HG02642 (cell line): ENCODE results near the gene TTC17.
"Not testable (repeated sequence)": the region's sequence is repeated elsewhere in the genome, so short reads cannot be mapped to it uniquely, and the experiment has no call there.

ENCODE experiments used
- ATAC-seq: cut with Tn5 transposase; IDR thresholded peaks from one replicate; pipeline ENCODE4 v1.9.1; 2021; ENCODE audit warnings: mild to moderate bottlenecking; ENCODE audit not compliant: unreplicated experiment, poor library complexity

TTC17 gene

DNA sequence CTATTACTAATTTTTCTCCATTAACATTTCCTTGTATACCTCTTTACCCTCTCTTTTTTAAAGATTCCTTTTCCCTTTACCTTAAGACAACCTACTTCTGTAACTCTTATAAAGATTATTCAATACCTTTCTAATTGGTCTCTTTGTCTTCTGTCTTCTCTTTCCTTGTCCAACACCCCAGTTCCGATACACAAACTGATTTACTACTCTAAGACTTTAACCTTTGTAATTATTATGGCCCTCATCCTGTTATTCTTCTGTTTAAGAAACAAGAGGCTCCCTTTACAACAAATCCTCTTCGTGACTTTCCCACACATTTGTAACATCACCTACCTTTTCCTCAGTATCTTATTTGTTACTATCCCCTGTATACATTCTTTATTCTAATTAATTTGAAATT lies 81.8 kb downstream of the TTC17 start:
- no peak for ATAC-seq

DNA sequence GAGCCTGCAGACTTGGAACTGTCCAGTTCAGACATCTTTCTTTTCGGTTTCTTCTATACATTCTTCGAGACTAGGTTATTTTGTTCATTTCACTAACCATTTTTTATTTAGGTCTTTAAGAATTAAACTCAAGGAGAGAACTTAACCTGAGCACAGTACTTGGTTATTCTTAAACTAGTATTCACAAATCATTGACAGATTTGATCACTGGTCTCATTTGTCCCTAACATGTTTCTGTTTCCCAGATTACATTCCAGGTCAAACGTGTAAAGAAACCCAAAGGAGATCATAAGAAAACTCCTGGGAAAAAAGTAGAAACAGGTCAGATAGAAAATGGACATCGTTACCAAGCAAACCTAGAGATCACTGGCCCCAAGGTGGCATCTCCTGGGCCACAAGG lies 85.1 kb downstream of the TTC17 start:
- ATAC-seq = no peak

DNA sequence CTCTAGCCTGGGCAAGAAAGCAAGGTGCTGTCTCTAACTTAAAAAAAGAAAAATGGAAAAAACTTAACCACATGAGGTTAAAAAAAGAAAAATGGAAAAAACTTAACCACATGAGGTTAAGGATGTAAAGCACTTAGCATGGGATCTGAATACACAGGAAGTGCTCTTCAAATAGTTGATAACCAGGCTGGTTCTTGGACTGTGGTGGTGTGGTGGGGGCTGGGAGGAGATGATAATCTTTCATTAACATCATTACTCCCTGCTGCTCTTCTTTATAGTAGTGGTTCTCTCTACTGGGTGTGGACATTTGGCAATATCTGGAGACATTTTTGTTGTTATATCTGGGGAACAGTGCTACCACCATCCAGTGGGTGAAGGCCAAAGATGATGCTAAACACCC lies 88.4 kb downstream of the TTC17 start:
- ATAC-seq = no peak

DNA sequence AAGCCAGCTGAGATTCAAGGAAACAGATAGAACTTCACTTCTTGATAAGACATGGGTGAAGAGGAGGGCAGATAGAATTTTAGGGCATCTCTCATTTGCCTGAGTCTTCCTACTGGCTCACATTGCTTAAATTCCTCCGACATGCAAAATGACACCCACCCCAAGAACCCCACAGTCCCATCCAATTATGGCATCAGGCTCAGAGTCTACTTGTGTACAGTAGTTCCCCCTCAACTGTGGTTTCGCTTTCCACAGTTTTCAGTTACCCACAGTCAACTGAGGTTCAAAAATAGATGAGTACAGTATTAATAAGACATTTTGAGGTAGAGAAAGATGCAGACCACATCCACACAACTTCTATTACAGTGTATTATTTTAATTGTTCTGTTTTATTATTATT lies 99.8 kb downstream of the TTC17 start:
- ATAC-seq = no peak

DNA sequence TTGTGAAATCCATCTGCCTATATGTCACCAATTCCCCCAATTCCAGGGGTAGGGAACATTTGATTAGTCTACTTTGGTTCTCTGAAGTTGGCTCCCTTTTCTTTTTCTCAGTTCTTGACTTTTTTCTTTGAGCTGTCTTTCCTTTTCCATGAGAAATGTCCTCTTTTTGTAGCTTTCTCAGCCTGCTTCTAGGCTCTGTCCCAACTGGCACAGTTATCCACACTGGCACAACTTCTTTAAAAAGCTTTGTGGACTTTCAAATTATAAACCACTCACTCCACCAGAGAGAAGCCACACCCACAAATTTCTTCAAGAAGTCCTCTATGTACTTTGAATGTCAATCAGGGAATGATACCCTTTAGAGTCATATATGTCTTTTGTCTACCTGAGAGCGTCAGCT lies 100.5 kb downstream of the TTC17 start:
- ATAC-seq = no peak

DNA sequence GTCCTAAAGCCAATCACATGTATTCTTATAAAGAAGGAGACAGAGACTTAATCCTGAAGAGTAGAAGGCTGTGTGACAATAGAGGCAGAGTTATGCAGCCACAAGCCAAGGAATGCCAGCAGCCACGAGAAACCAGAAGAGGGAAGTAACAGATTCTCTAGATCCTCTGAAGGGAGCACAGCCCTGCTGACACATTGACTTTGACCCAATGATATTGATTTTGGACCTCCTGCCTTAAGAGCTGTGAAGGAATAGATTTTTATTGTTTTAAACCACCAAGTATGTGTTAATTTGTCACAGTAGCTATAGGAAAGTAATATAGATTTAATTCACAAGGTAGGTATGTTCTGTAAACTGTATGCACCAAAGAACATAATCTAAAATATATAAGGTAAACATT lies 103.6 kb downstream of the TTC17 start:
- no peak for ATAC-seq

DNA sequence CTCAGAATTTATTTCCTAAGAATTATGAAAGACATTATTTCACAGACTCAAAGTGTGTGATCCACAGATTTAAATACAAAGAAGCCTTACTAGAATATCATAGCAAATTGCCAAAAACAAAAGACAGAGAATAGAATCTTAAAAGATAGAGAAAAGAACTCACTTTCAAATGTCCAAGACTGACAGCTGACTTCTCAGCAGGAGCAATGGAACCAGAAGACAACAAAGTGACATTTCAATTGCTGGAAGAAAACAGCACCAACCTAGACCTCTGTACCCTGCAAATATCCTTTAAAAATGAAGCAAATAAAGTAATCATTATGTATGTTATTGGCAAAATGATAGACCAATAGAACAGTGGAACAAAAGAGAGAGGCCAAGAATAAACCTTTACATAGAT lies 109.2 kb downstream of the TTC17 start:
- no peak for ATAC-seq

DNA sequence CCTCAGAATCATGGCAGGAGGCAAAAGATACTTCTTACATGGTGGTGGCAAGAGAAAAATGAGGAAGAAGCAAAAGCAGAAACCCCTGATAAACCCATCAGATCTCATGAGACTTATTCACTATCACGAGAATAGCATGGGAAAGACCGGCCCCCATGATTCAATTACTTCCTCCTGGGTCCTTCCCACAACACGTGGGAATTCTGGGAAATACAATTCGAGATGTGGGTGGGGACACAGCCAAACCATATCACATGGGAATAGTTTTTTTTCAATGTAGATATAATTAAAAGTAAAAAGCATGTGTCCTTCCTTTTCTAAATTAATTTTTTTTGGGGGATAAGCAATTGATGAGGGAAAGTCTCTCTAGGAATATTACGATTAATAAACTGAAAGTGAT lies 118.8 kb downstream of the TTC17 start:
- ATAC-seq = not testable (repeated sequence)

DNA sequence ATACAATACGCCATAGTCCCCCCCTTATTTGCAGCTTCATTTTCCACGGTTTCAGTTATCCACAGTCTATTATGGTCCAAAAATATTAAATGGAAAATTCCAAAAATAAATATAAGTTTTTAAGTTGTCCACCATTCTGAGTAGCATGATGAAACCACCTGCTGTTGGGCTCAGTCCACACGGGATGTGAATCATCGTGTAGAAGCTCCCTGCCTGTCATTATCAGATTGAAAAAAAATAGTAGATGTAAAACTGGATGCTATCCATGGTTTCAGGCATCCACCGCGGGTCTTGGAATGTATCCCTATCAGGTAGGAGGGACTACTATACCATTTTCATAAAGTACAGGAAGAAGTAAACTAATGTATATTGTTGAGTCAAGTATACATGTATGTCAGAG lies 127.4 kb downstream of the TTC17 start:
- no peak for ATAC-seq

DNA sequence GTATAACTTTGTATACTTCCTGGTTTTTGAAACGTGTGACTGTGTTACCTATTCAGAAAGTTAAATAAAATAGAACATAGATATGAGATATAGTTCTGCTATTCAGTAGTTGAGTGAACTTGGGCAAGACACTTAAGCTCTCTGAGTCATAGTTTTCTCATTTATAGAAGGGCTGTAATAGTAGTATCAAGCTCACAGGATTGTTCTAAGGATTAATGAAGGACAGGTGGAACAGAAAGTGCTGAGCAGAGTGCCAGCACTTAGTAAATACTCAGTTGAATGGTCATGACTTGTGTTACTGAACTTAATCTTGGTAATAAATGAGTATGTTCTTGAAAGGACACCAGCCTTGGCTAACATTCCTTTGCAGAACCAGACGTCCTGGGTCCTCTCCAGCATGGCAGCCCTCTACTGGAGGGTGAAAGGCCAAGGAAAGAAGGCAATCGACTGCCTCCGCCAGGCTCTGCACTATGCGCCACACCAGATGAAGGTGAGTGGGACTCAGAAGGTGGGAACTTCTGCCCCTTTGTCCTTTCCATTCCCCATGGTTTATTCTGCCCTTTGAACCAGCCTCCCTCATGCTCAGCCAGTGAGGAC lies 131.2 kb downstream of the TTC17 start:
- ATAC-seq = no peak

DNA sequence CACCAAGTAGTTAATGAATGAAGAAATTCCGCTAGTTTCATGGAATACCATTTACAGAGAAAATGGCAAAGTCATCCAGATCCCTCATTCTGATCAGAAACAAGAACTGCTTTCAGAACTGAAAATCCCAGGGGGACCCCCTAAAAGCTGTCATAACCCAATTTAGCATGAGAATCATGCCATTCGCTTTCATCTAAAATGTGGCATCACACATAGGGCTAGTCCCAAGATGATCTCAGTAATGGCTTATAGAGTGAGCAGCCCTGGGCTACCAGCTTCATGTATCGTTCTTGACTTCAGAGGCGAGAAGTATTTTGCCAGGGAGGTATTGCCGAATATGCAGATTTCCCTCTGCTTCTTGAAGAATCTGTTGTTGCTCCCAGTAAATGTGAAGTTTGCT lies 134.0 kb downstream of the TTC17 start:
- no peak for ATAC-seq

DNA sequence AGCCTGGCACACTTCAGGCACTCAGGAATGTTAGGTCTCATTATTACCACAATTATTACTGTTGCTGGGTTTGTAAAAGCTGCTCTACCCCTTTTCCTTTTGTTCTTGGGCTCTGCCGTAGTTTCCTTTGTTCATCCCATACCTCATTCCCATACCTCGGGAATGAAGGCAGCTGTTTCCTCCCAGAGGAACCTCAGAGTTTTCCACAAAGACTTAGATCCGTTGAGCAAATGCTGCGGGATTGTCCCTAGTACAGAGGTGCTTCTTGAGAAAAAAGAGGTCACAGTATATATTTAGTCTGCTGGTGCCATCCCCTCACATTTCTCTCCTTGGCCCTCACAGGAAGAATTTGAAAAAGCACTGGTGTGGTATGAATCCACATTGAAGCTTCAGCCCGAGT lies 134.7 kb downstream of the TTC17 start:
- ATAC-seq = no peak

DNA sequence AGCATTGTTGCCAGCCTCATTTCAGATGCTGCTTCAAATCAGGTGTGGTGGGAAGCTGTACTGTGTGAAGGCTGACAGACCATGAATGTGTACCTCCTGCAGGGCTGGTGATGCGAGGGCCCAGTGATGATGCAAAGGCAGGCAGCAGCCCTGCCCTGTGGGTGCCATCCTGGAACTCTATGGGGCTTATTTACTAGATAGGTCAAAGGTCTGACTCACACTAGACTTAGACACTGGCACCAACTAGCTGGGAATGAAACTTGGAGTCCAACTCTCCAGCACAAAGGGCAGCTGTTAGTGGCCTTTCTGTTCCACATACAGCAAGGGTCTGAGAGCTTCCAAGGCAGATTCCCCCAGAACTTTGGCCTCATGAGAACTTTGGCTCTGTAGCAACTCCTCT lies 138.4 kb downstream of the TTC17 start:
- no peak for ATAC-seq

DNA sequence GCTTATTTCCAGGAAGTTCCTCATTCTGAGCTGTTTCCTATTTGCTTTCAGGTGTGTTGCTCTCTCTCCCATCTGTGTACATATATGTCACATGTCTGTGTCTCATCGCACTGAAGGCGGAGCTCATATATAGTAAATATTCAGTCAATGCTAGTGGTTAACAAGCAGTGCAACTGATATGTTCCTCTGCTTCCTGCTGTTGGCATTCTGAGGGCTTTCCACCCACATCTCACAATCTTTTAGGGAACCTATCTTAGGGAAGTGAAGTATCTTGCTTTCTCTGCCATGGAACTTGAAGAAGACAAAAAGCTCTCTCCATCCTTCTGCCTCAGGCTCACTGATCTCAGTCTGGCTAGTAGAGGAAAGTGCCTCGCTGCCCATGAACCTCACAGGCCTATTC lies 139.8 kb downstream of the TTC17 start:
- no peak for ATAC-seq

DNA sequence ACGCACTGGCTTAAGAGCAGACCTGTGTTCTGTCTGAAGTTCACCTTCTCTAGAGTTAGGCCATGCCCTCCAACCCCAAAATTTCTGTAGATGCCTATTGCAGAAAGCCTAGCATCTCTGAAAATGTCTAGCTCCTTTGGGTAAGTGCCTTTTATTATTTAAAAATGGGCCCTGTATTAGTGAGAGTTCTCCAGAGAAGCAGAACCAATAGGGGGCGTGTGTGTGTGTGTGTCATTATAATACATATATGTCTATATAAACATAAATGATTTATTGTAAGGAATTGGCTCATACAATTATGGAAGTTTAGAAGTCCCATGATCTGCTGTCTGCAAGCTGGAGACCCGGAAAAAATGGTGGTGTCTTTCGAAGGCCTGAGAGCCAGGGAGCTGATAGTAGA lies 144.7 kb downstream of the TTC17 start:
- ATAC-seq = no peak

DNA sequence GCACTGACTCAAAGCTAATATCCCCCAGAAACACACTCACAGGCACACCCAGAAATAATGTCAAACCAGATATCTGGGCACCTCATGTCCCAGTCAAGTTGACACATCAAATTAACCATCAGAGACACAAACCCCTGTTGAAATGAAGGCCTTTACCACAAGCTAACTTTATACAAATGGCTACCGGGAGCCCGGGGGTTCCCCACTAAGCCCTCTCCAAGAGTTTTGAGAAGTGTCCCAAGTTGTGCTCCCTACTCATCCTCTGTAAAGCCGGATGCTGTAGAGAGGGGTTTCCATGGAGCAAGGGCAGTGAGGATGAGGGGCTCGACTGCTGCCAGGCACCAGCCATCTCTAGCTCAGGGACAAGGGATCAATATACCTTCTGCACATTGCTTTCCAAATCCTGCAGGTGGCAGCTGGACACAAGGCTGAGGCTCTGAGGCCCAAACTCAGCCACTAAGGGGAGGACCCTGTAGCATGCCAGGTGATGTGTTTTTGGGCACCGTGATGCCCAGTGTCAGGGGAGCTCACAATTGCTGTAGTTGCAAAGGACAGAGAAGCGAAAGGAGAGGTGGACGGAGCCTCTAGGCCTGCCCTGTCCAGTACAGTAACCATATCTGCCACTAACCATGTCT lies 145.7 kb downstream of the TTC17 start:
- ATAC-seq = no peak

DNA sequence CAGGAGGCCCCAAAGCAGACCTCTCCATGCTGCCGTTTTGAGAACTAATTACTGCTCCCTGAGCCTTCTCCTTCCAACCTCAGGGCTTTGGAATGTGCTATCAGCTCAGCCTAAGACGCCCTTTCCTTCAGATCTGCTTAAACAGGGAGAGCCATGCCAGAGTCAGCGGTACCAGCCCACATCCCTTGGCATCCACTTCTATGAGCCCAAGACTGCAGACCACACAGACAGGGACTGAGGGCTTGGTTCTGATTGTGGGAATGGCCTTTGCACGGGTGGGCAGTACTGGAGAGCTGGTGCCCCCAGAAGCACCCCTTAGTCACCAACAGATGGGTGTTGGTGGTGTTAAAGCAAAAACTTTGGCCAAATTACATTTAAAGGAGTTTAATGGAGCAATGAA lies 146.5 kb downstream of the TTC17 start:
- ATAC-seq = no peak

DNA sequence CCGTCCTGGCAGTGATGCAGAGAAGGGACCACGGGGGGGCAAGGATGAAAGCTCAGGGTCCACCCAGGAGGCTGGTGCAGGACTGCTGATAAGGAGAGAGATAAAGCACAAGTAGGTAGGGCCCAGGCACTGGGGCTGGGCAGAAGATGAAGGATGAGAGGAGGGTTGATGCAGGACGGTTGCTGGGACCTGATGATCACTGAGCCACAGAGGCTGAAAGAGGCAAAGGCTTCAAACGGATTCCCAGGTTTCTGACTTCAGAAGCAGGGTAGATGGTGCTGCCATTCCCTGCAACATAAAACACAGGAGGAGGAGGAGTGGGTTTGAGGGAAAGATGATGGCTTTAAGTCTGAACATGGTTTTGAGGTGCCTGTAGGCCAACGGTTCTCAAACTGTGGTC lies 148.5 kb downstream of the TTC17 start:
- ATAC-seq = no peak

DNA sequence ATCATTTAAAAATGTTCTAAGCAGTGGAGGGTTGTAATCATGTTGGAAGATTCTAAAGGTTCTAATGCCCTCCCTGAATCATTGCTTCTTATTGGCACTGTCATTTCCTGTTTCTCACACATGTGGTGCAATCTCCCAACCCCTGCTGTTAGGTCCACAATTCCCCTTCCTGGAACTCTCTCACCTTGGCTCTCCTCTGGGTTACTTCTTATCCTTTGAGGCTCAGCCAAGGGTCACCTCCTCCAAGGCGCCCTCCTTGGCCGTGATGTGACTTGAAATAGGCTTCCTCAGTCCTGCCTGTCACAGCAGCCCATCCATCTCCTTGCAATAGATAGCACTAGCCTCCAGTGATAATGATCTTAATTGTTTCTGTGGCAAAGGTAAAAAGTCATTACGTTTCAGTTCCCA lies 149.8 kb downstream of the TTC17 start:
- ATAC-seq = no peak

DNA sequence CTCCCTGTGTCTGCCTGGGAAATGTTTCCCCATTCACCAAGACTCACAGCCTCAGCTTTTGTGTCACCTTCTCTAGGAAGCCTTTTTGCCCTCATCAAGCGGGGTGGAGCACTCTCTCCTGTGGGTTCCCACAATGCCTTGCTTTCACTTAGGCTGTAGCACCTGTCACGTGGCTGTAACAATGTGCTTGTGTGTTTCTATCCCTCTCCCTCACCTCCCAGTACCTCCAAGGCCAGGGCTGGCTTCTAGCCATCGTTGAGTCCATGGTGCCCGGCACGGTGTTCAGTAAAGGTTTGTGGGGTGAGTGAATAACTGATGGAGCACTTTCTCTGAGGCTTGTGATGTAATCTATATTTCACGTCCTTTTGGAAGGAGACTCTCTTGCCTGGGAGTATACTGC lies 153.2 kb downstream of the TTC17 start:
- ATAC-seq = no peak

DNA sequence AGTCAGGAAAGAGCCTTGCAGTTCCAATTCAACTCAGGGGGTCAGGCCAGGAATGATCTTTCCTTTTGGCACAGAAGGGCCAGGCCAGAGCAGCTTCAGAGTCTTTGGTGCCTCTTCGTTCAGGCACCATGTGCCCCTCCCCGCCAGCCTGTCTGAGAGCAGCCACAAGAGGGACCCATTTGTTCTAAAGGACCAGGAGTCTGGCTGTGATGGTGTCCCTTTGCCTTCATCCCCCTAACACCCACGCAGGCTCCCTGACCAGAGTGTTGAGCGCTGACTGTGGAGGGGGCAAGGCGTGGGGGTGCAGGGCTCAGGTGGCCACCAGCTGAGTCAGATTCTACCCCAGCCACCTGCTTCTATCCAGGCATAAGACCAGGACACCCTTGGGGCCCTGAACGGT lies 156.4 kb downstream of the TTC17 start:
- no peak for ATAC-seq

DNA sequence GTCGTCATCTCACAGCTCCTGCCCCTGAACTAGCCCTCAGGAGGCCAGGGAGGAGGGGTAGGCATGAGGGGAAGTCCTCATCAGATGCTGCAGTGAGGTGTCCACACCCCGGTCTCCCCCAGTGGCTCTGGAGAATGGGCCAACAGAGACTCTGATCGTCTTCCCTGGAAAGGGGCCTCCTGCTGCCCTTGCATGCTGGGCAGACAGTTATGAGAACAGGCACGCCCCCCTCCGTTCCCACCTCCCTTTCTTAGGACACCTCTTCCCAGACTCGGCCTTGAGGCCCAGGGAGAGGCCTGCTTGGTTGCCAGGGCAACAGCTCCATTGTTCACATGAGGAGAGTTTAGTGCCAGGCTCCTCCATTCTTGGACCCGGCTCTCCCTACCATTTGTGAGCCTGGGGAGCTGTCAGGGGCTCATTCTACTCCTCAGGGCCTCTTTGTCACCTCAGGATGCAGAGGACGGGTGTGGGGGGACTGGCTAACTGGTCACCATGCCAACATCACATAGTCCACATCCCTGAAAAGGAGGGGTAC lies 157.7 kb downstream of the TTC17 start:
- no peak for ATAC-seq
